ENCODE data around the gene LNPEP.
A peak's percentile ranks its signal among the peaks of the same experiment; 100 is the strongest.

Gene LNPEP

GRCh38 chr5:96957254-96958049 is 21.6 kb downstream of the LNPEP start:
- H3K27me3 ChIP-seq (ENCODE audit: control insufficient read depth, insufficient read depth, low read length, poor library complexity, severe bottlenecking), result no peaks in the 10 kb centered on the region
- no peaks in the 10 kb centered on the region for H3K4me1 ChIP-seq (ENCODE audit: control insufficient read depth, insufficient read depth, low read length)
- 91 to 97% methylated on average over 4 of the region's 4 CpGs for WGBS, 2 experiments
- no peaks in the 10 kb centered on the region for H3K36me3 ChIP-seq (ENCODE audit: control insufficient read depth, insufficient read depth, low read length)
- H3K27ac ChIP-seq (ENCODE audit: insufficient read depth, low read depth, low read length, poor library complexity, severe bottlenecking), result no peak overlapping the region
- no peak overlapping the region for H3K4me3 ChIP-seq (ENCODE audit: insufficient read depth, low read depth, low read length)
- no peaks in the 10 kb centered on the region for H3K9me3 ChIP-seq (ENCODE audit: control insufficient read depth, low read length)

- Histone ChIP-seq H3K9me3 (ENCODE audit: control insufficient read depth, low read length) (no peaks in the 10 kb centered on the region), H3K36me3 (ENCODE audit: control insufficient read depth, insufficient read depth, low read length) (no peaks in the 10 kb centered on the region), H3K27ac (ENCODE audit: insufficient read depth, low read depth, low read length, poor library complexity, severe bottlenecking) (no peak overlapping the region), H3K4me1 (ENCODE audit: control insufficient read depth, insufficient read depth, low read length) (no peaks in the 10 kb centered on the region), H3K27me3 (ENCODE audit: control insufficient read depth, insufficient read depth, low read length, poor library complexity, severe bottlenecking) (no peaks in the 10 kb centered on the region), H3K4me3 (ENCODE audit: insufficient read depth, low read depth, low read length) (no peak overlapping the region)
- WGBS, 2 experiments, result 90 to 99% methylated on average over 4 to 5 of the region's 5 CpGs
Measured at GRCh38 chr5:96958977-96959376, 23.1 kb downstream of the LNPEP start.

DNA sequence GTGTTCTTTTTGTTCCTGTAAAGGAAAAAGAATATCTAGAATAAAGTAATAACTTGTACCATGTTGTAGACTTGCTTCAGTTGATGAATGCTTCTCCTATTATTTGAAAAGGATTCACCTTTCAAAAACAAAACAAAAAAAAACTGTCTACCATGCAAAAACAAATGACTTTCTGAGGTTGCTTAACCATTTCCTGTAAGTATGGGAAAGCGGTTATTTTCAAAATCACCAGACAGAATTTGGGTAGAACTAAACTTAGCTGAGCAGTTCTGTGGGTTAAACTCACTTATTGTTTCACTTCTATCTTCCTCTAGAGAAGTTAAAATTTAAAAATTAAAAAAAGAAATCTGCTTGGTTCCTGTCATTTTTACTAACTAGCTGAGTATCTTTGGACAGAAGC is 25.2 kb downstream of the LNPEP start:
- H3K36me3 ChIP-seq (ENCODE audit: control insufficient read depth, insufficient read depth, low read length), result no peaks in the 10 kb centered on the region
- no peaks in the 10 kb centered on the region for H3K27me3 ChIP-seq (ENCODE audit: control insufficient read depth, insufficient read depth, low read length, poor library complexity, severe bottlenecking)
- no peaks in the 10 kb centered on the region for H3K4me1 ChIP-seq (ENCODE audit: control insufficient read depth, insufficient read depth, low read length)
- H3K4me3 ChIP-seq (ENCODE audit: insufficient read depth, low read depth, low read length), result no peak overlapping the region
- no peaks in the 10 kb centered on the region for H3K9me3 ChIP-seq (ENCODE audit: control insufficient read depth, low read length)
- H3K27ac ChIP-seq (ENCODE audit: insufficient read depth, low read depth, low read length, poor library complexity, severe bottlenecking), result no peak overlapping the region
- WGBS, 2 experiments, result 100% methylated on average over 1 of the region's 1 CpG; no CpG with 5 or more reads in 1 of the 2 experiments

- 98% methylated on average over 4 of the region's 4 CpGs for WGBS, 2 experiments
- Histone ChIP-seq H3K27ac (ENCODE audit: insufficient read depth, low read depth, low read length, poor library complexity, severe bottlenecking) (no peak overlapping the region), H3K9me3 (ENCODE audit: control insufficient read depth, low read length) (no peaks in the 10 kb centered on the region), H3K4me3 (ENCODE audit: insufficient read depth, low read depth, low read length) (no peak overlapping the region), H3K27me3 (ENCODE audit: control insufficient read depth, insufficient read depth, low read length, poor library complexity, severe bottlenecking) (no peaks in the 10 kb centered on the region), H3K36me3 (ENCODE audit: control insufficient read depth, insufficient read depth, low read length) (no peaks in the 10 kb centered on the region), H3K4me1 (ENCODE audit: control insufficient read depth, insufficient read depth, low read length) (no peaks in the 10 kb centered on the region)
Measured at GRCh38 chr5:96962540-96962991, 26.7 kb downstream of the LNPEP start.

DNA sequence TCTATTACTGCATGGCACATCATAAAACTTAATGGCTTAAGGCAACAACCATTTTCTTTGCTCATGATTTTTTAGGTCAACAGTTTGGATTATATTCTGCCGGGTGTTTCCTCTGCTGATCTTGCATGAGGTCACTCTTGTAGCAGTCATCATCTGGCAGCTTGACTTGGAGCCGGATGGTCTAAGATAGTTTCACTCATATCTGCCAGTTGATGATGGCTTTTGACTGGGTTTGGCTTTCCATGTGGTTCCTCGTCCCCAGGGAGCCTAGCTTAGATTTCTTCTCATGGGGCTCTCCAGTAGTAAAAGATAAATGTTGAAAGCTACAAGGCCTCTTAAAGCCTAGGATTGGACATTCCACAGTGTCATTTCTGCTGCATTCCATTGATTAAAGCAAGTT is 27.4 kb downstream of the LNPEP start:
- Histone ChIP-seq H3K4me3 (ENCODE audit: insufficient read depth, low read depth, low read length) (no peak overlapping the region), H3K27ac (ENCODE audit: insufficient read depth, low read depth, low read length, poor library complexity, severe bottlenecking) (no peak overlapping the region), H3K9me3 (ENCODE audit: control insufficient read depth, low read length) (no peaks in the 10 kb centered on the region), H3K4me1 (ENCODE audit: control insufficient read depth, insufficient read depth, low read length) (no peaks in the 10 kb centered on the region), H3K36me3 (ENCODE audit: control insufficient read depth, insufficient read depth, low read length) (no peaks in the 10 kb centered on the region), H3K27me3 (ENCODE audit: control insufficient read depth, insufficient read depth, low read length, poor library complexity, severe bottlenecking) (no peaks in the 10 kb centered on the region)
- 94 to 95% methylated on average over 3 of the region's 3 CpGs for WGBS, 2 experiments

DNA sequence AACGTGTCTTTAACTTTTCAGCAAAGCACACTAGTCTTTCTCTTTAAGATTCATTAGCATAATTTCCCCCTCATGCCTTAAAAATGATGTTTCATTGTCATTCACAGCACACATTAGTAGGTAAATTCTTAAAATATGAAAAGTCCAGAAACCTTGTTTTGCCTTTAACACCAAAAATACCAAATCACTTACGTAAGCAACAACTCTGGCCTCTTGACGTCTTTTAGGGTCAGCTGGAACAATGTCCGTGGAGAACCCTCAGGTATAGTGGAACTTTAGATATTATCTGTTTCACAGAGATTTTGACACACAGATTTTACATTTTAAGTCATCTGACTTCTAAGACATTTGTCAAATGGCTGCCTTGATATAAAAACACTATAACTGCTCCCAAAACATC is 30.9 kb downstream of the LNPEP start:
- Histone ChIP-seq H3K36me3 (ENCODE audit: control insufficient read depth, insufficient read depth, low read length) (no peaks in the 10 kb centered on the region), H3K4me1 (ENCODE audit: control insufficient read depth, insufficient read depth, low read length) (no peaks in the 10 kb centered on the region), H3K27ac (ENCODE audit: insufficient read depth, low read depth, low read length, poor library complexity, severe bottlenecking) (no peak overlapping the region), H3K9me3 (ENCODE audit: control insufficient read depth, low read length) (no peaks in the 10 kb centered on the region), H3K4me3 (ENCODE audit: insufficient read depth, low read depth, low read length) (no peak overlapping the region), H3K27me3 (ENCODE audit: control insufficient read depth, insufficient read depth, low read length, poor library complexity, severe bottlenecking) (no peaks in the 10 kb centered on the region)
- 91 to 98% methylated on average over 4 of the region's 4 CpGs for WGBS, 2 experiments

DNA sequence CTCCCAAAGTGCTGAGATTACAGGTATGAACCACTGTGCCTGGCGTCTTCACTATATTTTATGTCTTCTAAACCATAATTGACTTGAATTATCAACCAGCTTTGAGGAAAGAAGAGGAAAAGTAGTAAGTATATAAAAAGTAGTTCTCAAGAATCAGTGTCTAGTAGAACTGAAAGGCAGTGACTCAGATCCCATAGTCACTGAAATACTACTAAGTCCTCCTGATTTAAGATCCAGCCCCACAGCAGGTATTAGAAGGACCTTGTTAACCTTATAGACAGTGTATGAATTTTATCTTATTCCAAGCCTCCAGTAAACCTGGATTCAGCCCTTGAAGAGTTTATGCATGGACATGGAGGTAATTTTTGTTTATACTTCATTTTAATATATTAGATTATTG is 31.5 kb downstream of the LNPEP start:
- Histone ChIP-seq H3K36me3 (ENCODE audit: control insufficient read depth, insufficient read depth, low read length) (no peaks in the 10 kb centered on the region), H3K27ac (ENCODE audit: insufficient read depth, low read depth, low read length, poor library complexity, severe bottlenecking) (no peak overlapping the region), H3K4me3 (ENCODE audit: insufficient read depth, low read depth, low read length) (no peak overlapping the region), H3K9me3 (ENCODE audit: control insufficient read depth, low read length) (no peaks in the 10 kb centered on the region), H3K27me3 (ENCODE audit: control insufficient read depth, insufficient read depth, low read length, poor library complexity, severe bottlenecking) (no peaks in the 10 kb centered on the region), H3K4me1 (ENCODE audit: control insufficient read depth, insufficient read depth, low read length) (no peaks in the 10 kb centered on the region)
- WGBS, 2 experiments, result 83% methylated on average over 1 of the region's 1 CpG; no CpG with 5 or more reads in 1 of the 2 experiments

DNA sequence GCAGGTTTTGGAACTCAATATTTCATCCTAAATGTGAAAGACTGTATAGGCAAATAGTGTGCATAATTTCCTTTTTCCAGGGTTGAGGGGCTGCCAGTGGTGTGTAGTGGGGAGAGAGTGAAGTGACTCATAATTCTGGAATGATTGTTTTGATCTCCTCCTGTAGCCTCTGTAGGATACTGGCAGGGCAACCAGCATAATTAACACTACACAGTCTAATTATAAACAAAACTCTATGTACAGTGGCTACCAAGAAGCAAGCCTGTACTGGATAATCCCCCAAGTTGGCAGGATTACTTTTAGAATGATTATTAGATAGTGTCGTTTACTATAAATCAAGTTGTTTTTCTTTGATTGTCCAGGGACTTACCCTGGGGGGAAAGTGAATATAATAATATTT is 32.2 kb downstream of the LNPEP start:
- Histone ChIP-seq H3K9me3 (ENCODE audit: control insufficient read depth, low read length) (no peaks in the 10 kb centered on the region), H3K4me3 (ENCODE audit: insufficient read depth, low read depth, low read length) (no peak overlapping the region), H3K4me1 (ENCODE audit: control insufficient read depth, insufficient read depth, low read length) (no peaks in the 10 kb centered on the region), H3K27me3 (ENCODE audit: control insufficient read depth, insufficient read depth, low read length, poor library complexity, severe bottlenecking) (no peaks in the 10 kb centered on the region), H3K36me3 (ENCODE audit: control insufficient read depth, insufficient read depth, low read length) (no peaks in the 10 kb centered on the region), H3K27ac (ENCODE audit: insufficient read depth, low read depth, low read length, poor library complexity, severe bottlenecking) (no peak overlapping the region)
- WGBS, 2 experiments, result 89 to 100% methylated on average over 1 of the region's 1 CpG

DNA sequence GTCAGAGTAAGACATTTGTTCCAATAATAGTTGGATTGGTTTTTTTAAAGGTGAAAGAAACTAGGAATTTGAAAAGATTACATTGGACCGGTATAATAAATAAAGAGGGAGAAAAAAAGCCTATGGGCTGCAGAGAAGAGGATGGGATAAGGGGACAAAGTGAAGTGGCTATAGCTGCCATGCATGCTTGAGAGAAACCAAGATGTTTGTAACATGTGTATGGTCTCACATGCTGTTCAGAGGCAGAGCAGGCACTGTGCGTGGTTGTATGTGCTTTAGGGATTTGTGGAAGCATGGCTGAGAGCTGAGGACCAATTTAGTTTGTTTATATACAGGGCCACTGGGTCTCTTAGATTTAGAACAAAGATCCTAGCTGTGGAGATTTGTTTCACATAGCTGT is 32.7 kb downstream of the LNPEP start:
- Histone ChIP-seq H3K9me3 (ENCODE audit: control insufficient read depth, low read length) (no peaks in the 10 kb centered on the region), H3K4me1 (ENCODE audit: control insufficient read depth, insufficient read depth, low read length) (no peaks in the 10 kb centered on the region), H3K27me3 (ENCODE audit: control insufficient read depth, insufficient read depth, low read length, poor library complexity, severe bottlenecking) (no peaks in the 10 kb centered on the region), H3K36me3 (ENCODE audit: control insufficient read depth, insufficient read depth, low read length) (no peaks in the 10 kb centered on the region), H3K4me3 (ENCODE audit: insufficient read depth, low read depth, low read length) (no peak overlapping the region), H3K27ac (ENCODE audit: insufficient read depth, low read depth, low read length, poor library complexity, severe bottlenecking) (peak overlapping the region; percentile 5)
- 91 to 94% methylated on average over 2 of the region's 2 CpGs for WGBS, 2 experiments

GRCh38 chr5:96969366-96969765 is 33.5 kb downstream of the LNPEP start:
- Histone ChIP-seq H3K27me3 (ENCODE audit: control insufficient read depth, insufficient read depth, low read length, poor library complexity, severe bottlenecking) (no peaks in the 10 kb centered on the region), H3K4me1 (ENCODE audit: control insufficient read depth, insufficient read depth, low read length) (peaks cover 3% of the 10 kb centered on the region), H3K36me3 (ENCODE audit: control insufficient read depth, insufficient read depth, low read length) (no peaks in the 10 kb centered on the region), H3K4me3 (ENCODE audit: insufficient read depth, low read depth, low read length) (no peak overlapping the region), H3K27ac (ENCODE audit: insufficient read depth, low read depth, low read length, poor library complexity, severe bottlenecking) (no peak overlapping the region), H3K9me3 (ENCODE audit: control insufficient read depth, low read length) (no peaks in the 10 kb centered on the region)
- 87 to 94% methylated on average over 1 to 2 of the region's 2 CpGs for WGBS, 2 experiments
